Type B pancreatic cell (in vitro differentiated cells): ENCODE results near the gene AFAP1L1. TPM values are rescaled to one million over a fixed set of nuclear protein-coding genes. Genes with fewer than 3 reads are reported as not detected.

Experiments
- DNase-seq: peaks from one replicate; pipeline ENCODE4 v3.0.0; 2021; ENCODE audit warnings: mixed read lengths; ENCODE audit not compliant: unreplicated experiment; ENCODE audit errors: extremely low spot score
- H3K27ac Mint-ChIP-seq: 2 replicates; pipeline ENCODE4 v1.8.0; 2021; ENCODE audit warnings: mild to moderate bottlenecking, mixed read lengths
- H3K27me3 Mint-ChIP-seq: 2 replicates; pipeline ENCODE4 v1.8.0; 2021; ENCODE audit warnings: mixed read lengths
- H3K36me3 Mint-ChIP-seq: 2 replicates; pipeline ENCODE4 v1.8.0; 2021; ENCODE audit warnings: mixed read lengths
- H3K4me1 Mint-ChIP-seq: one replicate; pipeline ENCODE4 v1.8.0; 2021; ENCODE audit warnings: mixed read lengths; ENCODE audit not compliant: unreplicated experiment
- H3K4me3 Mint-ChIP-seq: 2 replicates; pipeline ENCODE4 v1.8.0; 2021; ENCODE audit warnings: mild to moderate bottlenecking, mixed read lengths
- H3K9me3 Mint-ChIP-seq: 2 replicates; pipeline ENCODE4 v1.8.0; 2021; ENCODE audit warnings: mixed read lengths
- CTCF ChIP-seq: fragments of 200-600 bp; sonication (generic); conservative IDR thresholded peaks from 2 replicates; pipeline ENCODE4 v1.5.0; 2021; ENCODE audit warnings: antibody characterized with exemption, mild to moderate bottlenecking
- total RNA-seq: library from RNA; stranded (reverse); gene quantifications from 2 replicates; pipeline ENCODE4 v1.2.1, GENCODE V29; 2021; ENCODE audit warnings: low replicate concordance

AFAP1L1 gene
- total RNA-seq, 1 donor from 2014 or later, result 6.4 TPM

- Mint-ChIP-seq H3K9me3 (no peaks in the 10 kb centered on the region), H3K36me3 (no peaks in the 10 kb centered on the region), H3K27me3 (peaks cover 79% of the 10 kb centered on the region), H3K4me3 (no peak overlapping the region), H3K27ac (no peak overlapping the region), H3K4me1 (no peaks in the 10 kb centered on the region)
- no peak for TF ChIP-seq CTCF
- no peak for DNase-seq
These were observed 9.3 kb upstream of the AFAP1L1 start for GRCh38 chr5:149262315-149262714.

DNA sequence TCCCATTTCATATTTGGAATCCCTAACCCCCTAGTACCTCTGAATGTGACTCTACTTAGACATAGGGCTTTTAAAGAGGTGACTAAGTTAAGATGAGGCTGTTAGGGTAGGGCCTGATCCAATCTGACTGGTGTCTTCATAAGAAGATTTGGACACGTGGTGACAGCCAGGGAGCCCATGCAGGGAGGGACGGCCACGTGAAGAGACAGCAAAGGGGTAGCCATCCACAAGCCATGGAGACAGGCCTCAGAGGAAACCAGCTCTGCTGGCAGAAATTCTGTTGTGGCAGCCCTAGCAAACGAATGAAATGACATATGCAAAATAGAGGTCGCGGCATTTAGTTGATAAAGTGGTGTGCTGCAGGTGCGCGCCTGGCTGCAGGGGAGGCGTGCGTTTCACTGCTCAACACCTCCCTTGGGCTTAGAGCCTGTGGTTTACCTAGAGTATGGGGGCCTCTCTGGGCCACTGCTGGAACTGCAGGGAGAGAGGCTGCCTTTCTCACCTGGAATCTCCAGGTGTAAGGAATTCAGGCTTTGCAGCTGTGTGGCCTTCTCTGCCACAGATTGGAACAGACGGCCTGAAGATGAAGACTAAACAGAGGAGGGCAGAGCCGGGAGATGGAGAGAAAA, 7.1 kb upstream of the AFAP1L1 start:
- peaks cover 4% of the 10 kb centered on the region for H3K9me3 Mint-ChIP-seq
- no peak overlapping the region for H3K4me3 Mint-ChIP-seq
- no peaks in the 10 kb centered on the region for H3K36me3 Mint-ChIP-seq
- no peaks in the 10 kb centered on the region for H3K4me1 Mint-ChIP-seq
- TF ChIP-seq CTCF, result peak; percentile 62
- peaks cover 79% of the 10 kb centered on the region for H3K27me3 Mint-ChIP-seq
- DNase-seq, result no peak
- H3K27ac Mint-ChIP-seq, result no peak overlapping the region

- no peaks in the 10 kb centered on the region for H3K36me3 Mint-ChIP-seq
- no peaks in the 10 kb centered on the region for H3K4me1 Mint-ChIP-seq
- H3K4me3 Mint-ChIP-seq, result no peak overlapping the region
- peaks cover 74% of the 10 kb centered on the region for H3K27me3 Mint-ChIP-seq
- H3K27ac Mint-ChIP-seq, result no peak overlapping the region
- TF ChIP-seq CTCF, result no peak
- DNase-seq, result no peak
- H3K9me3 Mint-ChIP-seq, result peaks cover 4% of the 10 kb centered on the region
These were observed 6.6 kb upstream of the AFAP1L1 start for GRCh38 chr5:149265068-149265465.

- peaks cover 74% of the 10 kb centered on the region for H3K27me3 Mint-ChIP-seq
- H3K4me3 Mint-ChIP-seq, result no peak overlapping the region
- H3K27ac Mint-ChIP-seq, result no peak overlapping the region
- H3K4me1 Mint-ChIP-seq, result no peaks in the 10 kb centered on the region
- H3K9me3 Mint-ChIP-seq, result peaks cover 4% of the 10 kb centered on the region
- no peak for DNase-seq
- peak; percentile 45 for TF ChIP-seq CTCF
- H3K36me3 Mint-ChIP-seq, result no peaks in the 10 kb centered on the region
These were observed 6.1 kb upstream of the AFAP1L1 start for GRCh38 chr5:149265597-149265996.

DNA sequence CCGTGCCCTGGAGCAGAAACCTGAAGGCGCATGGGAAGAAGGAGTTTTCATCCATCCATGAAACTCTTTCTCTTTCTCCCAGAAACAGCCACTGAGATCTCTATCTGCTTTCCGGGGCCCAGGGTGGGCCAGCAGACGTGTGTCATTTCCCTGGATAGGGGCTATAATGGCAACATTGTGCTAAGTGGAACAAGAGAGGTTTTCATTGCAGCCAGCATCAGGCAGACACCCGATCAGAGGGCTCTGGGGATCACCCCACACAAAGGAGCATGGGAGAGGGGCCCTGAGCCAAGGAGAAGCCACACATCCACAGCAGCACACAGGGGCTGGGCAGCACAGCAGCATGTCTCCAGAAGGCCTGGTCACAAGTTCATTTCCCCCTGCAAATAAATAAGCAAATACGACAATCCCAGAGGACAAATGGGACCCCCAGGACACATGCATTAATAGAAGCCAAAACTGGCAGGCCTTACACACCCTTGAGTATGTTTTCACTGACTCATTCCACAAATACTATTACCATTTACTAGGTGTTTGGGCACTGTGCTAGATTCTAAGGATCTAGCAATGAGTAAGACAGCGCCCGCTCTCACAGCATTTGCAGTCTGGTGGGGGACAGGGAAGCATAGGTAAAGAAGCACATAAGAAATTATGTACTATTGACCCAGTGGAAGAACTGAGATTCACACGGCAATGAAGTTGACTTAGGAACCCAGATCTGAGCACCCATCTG, 4.3 kb upstream of the AFAP1L1 start:
- Mint-ChIP-seq H3K27me3 (peaks cover 70% of the 10 kb centered on the region), H3K27ac (no peak overlapping the region), H3K4me3 (no peak overlapping the region), H3K4me1 (peaks cover 5% of the 10 kb centered on the region), H3K9me3 (peaks cover 4% of the 10 kb centered on the region), H3K36me3 (no peaks in the 10 kb centered on the region)
- DNase-seq, result no peak
- TF ChIP-seq CTCF, result no peak
